NCI-H1694 treated with DMSO at 0.1 percent for 48 hours (cell line): ENCODE results near the gene TM7SF3.
A peak's percentile ranks its signal among the peaks of the same experiment; 100 is the strongest.

Source experiments
- DNase-seq: peaks from one replicate; lab custom pipeline; 2025; lab: John Stamatoyannopoulos, UW

The TM7SF3 gene

DNA sequence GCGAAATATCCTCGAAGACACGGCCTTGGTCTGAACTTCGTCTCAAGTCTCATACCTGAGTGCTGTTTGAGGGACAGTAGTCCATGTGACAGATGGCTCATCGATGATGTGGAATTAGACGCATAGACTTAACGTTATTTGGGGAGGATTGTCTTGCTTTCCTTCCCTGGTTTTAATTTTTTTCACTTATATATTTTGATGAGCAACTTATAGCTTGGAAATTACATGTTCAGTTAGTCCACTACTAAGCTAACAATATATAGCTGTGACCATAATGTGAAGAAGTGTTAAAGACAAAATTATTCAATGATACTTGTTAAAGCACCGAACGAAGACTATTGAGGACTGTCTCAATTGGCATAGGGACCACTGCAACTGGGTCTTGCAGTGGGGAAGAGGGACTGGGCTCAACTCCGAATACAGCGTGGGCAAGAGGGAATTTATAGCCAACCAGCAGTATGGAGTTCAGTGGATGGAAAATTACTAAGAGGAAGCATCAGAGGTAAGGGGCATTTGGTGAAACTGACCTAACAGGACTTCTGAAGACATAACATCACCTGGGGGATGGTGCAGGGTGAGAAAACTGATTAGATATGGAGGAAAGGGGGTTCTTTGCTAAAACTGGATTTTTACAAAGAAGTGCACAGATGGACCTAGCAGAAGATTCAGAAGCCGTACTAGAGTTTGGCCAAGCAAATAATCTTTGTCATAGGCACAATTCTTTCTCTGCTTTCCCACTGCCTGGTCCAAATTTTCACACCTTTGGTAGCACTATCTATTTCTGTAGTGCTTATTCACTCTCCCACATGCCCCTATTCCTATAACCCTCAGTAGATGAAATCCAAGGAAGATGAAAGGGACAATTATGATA is 910 bp upstream of the TM7SF3 start:
- no peak for DNase-seq

- peak; percentile 39 for DNase-seq
These were observed 536 bp downstream of the TM7SF3 start for GRCh38 chr12:27013611-27014084.

- no peak for DNase-seq
These were observed 1.3 kb downstream of the TM7SF3 start for GRCh38 chr12:27012982-27013255.

DNA sequence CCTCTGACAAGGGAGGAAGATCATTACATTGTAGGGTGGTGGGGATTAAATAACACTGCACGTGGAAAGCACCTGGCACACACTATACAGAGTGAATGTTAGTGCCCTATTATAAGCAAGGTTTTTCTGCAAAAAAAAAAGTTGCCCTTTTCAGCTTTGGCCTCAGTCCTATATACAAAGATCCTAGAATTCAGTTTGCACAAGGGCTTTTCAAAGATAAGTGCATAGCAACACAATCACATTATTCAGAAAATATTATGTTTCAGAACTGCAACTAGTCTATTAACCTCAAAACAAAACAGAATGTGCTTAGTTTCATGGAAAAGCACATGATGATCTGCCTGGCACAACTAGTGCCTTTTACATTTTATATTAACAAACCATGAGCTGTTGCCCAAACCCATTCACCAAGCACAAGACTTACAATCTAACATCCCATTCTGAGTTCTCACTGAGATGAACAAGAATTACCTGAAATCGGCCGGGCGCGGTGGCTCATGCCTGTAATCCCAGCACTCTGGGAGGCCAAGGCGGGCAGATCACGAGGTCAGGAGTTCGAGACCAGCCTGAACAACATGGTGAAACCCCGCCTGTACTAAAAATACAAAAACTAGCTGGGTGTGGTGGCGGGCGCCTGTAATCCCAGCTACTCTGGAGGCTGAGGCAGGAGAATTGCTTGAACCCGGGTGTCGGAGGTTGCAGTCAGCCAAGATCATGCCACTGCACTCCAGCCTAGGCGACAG is 1.8 kb downstream of the TM7SF3 start:
- no peak for DNase-seq

GRCh38 chr12:27009881-27010301 is 4.3 kb downstream of the TM7SF3 start:
- no peak for DNase-seq

DNA sequence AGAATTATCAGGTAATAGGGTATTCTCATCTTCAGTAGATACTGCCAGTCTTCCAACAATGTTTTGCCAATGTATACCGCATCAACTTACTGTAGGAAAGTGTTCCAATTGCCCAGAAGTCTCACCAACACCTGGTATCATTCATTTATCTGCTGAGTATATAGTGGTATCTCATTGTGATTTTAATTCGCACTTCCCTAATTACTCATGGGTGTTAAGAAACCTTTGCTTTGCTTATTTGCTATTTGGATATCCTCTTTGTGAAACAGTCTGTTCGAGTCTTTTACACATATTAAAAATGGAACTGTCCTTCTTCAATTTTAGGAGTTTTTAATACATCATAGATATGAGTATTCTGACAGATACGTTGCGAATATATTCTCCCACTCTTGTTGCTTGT is 6.1 kb downstream of the TM7SF3 start:
- DNase-seq = no peak

- no peak for DNase-seq
These were observed 7.3 kb downstream of the TM7SF3 start for GRCh38 chr12:27006797-27007467.

GRCh38 chr12:27005495-27005894 is 8.7 kb downstream of the TM7SF3 start:
- no peak for DNase-seq

DNA sequence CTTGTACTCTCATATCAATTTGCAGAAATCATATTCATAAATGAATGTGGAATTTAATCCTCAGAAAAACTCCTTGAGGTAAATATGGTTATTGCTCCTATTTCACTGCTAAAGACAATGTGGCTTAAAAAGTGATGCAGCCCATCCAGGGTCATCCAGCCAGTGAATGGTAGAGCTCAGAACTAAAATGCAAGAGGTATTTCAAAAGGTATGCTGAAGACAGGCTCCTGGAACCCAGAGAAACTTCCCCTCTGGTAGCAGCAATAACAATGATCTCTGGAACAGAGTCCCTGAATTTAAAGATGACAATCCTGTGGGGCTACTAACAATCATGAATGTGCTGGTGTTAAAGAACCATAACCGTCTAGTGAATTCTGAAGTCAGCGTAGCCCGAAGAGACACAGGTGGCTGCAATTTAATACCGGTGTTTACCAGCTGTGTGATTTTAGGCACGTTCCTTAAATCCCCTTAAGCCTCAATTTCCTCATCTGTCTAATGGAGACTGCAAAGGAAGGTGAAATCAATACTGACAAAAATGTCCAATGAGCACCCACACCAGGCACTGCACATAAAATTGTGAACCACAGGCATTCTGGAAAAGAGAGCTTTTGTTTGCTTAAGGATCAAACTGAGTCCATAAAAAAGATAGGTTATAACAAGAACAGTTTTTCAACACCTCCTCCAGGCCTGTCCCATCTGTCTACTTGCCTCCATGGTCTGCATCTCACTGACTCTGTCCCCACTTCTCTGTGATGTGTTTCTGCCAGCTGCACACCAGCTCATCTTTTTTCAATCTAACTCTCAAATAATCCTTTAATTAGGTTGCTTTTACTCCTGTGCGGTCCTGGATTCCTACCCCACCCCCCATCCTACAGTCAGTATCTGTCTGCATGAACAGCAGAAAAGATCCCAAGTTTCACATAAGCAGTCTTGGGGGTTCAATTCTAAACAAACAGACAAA is 10.5 kb downstream of the TM7SF3 start:
- DNase-seq = peak; percentile 61

DNA sequence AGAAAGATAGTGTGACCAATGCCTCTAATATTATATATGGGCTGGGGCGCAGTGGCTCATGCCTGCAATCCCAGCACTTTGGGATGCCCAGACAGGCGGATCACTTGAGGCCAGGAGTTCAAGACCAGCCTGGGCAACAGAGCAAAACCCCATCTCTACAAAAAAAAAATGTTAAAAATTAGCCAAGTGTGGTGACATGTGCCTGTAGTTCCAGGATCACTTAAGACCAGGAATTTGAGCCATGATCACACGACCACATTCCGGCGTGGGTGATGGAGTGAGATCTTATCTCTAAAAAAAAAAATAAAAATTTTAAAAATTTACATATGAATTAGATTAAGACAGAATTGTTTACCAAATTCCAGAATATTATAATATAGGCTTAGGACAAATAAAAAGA is 12.0 kb downstream of the TM7SF3 start:
- no peak for DNase-seq

- no peak for DNase-seq
These were observed 12.5 kb downstream of the TM7SF3 start for GRCh38 chr12:27001663-27002062.

DNA sequence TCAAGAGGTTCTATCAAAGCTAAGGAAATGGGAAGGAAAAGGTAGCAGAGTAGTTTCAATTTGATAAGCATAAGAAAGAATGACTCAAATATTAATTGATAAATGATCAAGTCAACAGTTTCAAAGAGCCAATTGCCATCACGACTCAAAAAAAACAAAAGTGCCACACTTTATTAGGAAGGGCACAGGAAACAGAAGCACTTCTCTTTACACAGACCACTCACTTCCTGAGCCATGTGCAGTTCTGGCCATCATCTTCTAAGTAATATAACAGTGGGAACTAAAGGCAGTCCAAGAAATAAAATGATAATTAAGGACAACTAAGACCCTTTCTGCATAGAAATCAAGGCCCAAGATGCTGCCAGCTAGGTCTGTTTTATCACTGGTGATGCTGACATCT is 13.2 kb downstream of the TM7SF3 start:
- DNase-seq = no peak

DNA sequence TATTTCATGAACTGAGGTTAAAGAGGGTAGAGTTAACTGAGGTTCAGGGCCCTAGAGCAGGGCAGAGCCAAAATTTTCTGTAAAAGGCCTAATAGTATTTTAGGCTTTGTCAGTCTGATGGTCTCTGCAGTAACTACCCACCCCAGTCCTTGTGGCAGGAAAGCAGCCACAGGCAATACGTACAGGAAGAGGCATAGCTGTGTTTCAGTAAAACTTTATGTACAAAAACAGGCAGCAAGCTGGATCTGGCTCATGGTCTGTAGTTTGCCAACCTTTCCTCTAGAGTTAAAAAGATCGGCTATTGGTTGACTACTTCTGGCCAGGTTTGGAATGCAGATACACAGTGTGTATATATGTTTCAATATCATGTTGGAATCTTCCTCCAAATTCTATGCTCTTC is 17.2 kb downstream of the TM7SF3 start:
- DNase-seq = no peak

GRCh38 chr12:26995706-26996105 is 18.5 kb downstream of the TM7SF3 start:
- no peak for DNase-seq

DNA sequence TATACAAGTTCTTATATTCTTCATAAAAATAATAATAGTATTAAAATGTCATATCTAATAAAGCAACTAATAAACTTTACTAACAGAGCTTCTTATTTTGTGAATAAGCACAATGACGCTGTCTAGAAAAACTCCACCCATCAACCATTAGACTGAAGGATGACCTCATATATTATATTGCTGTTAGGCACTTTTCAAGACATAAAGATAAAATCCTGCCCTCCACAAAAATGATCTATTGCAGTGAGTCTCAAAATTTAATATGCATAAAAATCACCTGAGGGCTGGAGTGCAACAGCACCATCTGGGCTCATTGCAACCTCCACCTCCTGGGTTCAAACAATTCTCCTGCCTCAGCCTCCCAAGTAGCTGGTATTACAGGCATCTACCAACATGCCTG is 20.1 kb downstream of the TM7SF3 start:
- DNase-seq = no peak

- no peak for DNase-seq
These were observed 22.4 kb downstream of the TM7SF3 start for GRCh38 chr12:26991826-26992225.

GRCh38 chr12:26989873-26990272 is 24.3 kb downstream of the TM7SF3 start:
- DNase-seq = no peak

GRCh38 chr12:26988703-26989102 is 25.5 kb downstream of the TM7SF3 start:
- DNase-seq = no peak

DNA sequence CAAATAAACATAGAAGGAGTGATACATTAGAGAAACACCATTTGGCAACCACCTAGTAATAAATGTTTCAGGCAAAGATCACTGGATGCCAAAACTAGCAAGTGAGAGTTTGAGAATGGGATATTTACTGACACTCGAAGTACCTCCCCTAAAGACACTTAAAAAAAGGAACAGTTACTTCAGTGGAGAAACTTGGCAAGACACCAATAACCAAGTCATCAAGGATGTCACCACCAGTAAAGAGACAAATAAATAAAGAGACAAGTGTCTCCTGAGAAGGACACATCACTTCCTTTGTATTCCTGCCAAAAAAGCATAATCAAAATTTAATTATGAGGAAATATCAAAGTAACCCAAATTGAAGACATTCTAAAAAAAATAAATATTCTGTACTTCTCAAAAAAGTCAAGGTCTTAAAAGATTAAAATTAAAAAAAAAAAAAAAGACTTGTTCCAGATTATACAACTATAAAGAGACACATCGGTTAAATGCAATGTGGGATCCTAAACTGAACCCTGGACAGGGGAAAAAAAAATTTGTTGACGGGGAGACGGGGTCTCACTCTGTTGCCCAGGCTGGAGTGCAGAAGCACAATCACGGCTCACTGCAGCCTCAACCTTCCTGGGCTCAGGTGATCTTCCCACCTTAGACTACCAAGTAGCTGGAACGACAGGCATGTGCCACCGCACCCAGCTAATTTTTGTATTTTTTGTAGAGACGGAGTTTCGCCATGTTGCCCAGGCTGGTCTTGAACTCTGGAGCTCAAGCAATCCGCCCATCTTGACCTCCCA is 26.4 kb downstream of the TM7SF3 start:
- no peak for DNase-seq

DNA sequence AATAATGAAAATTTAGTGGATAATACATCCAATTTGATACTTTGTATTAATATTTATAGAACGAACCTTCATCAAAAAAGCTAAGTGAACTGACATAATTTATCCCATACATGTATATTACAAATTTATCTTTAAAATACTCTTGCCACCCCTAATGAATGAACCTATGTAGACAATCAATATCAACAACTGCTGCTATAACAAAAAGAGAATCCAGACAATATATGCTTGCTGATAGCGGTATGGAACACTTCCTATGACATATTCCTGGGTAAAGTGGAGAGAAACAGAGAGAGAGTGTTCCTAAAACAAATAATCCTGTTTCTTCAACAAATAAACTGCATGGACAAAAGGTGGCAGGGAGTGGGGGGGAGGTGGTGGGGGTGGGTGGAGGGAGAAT is 31.3 kb downstream of the TM7SF3 start:
- no peak for DNase-seq

DNA sequence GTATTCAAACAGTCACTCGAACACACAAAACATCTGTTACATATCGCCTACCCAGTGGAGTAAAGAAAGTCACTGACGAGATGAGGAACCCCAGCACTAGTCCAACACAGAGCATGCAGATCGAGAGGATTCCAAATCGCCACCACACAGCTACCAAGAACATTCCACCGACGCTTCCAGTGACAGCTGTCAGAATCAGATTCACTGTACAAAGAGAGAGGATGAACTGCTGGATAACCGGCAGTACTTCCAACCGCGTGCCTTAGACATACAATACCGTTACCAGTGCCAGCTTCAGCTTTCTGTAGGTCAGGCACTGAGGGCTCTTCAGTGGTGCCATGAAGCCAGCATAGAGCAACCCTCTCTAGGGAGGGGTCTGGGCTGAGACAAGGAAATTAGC is 34.5 kb downstream of the TM7SF3 start:
- no peak for DNase-seq
